NCI-H446 treated with DMSO at 0.1 percent for 48 hours (cell line): ENCODE results near the gene DCAF8L1.
"Not testable (repeated sequence)": the region's sequence is repeated elsewhere in the genome, so short reads cannot be mapped to it uniquely, and the experiment has no call there.

ENCODE experiments used
- DNase-seq: peaks from one replicate; lab custom pipeline; 2025; lab: John Stamatoyannopoulos, UW

Gene DCAF8L1

GRCh38 chrX:27981349-27981748 is at the start of gene DCAF8L1:
TSS of gene DCAF8L1 (minus strand) at chrX:27981449. CDS start at chrX:27981334, 115 bp downstream.
- no peak for DNase-seq

GRCh38 chrX:28022371-28022770 is 41.1 kb upstream of the DCAF8L1 start:
- no peak for DNase-seq

- DNase-seq = no peak
Measured at GRCh38 chrX:28016823-28017222, 35.6 kb upstream of the DCAF8L1 start.

- DNase-seq = no peak
Measured at GRCh38 chrX:28015993-28016392, 34.7 kb upstream of the DCAF8L1 start.

GRCh38 chrX:28010875-28011274 is 29.6 kb upstream of the DCAF8L1 start:
- no peak for DNase-seq

GRCh38 chrX:27998666-27999065 is 17.4 kb upstream of the DCAF8L1 start:
- no peak for DNase-seq

- DNase-seq = no peak
Measured at GRCh38 chrX:27997622-27998021, 16.4 kb upstream of the DCAF8L1 start.

- no peak for DNase-seq
Measured at GRCh38 chrX:27996132-27996531, 14.9 kb upstream of the DCAF8L1 start.

- DNase-seq = no peak
Measured at GRCh38 chrX:27995611-27996010, 14.4 kb upstream of the DCAF8L1 start.

- no peak for DNase-seq
Measured at GRCh38 chrX:27987862-27988646, 6.8 kb upstream of the DCAF8L1 start.

- not testable (repeated sequence) for DNase-seq
Measured at GRCh38 chrX:27976934-27977333, 4.3 kb downstream of the DCAF8L1 start.

GRCh38 chrX:27976284-27976683 is 5.0 kb downstream of the DCAF8L1 start:
- no peak for DNase-seq

- DNase-seq = no peak
Measured at GRCh38 chrX:27968878-27969277, 12.4 kb downstream of the DCAF8L1 start.

- DNase-seq = no peak
Measured at GRCh38 chrX:27968352-27968751, 12.9 kb downstream of the DCAF8L1 start.

- no peak for DNase-seq
Measured at GRCh38 chrX:27966955-27967354, 14.3 kb downstream of the DCAF8L1 start.

- no peak for DNase-seq
Measured at GRCh38 chrX:27966492-27966891, 14.8 kb downstream of the DCAF8L1 start.

- DNase-seq = not testable (repeated sequence)
Measured at GRCh38 chrX:27965348-27965747, 15.9 kb downstream of the DCAF8L1 start.

- DNase-seq = no peak
Measured at GRCh38 chrX:27964432-27964831, 16.8 kb downstream of the DCAF8L1 start.

- not testable (repeated sequence) for DNase-seq
Measured at GRCh38 chrX:27960410-27960809, 20.8 kb downstream of the DCAF8L1 start.

- no peak for DNase-seq
Measured at GRCh38 chrX:27953171-27953570, 28.1 kb downstream of the DCAF8L1 start.

- DNase-seq = no peak
Measured at GRCh38 chrX:27933361-27933760, 47.9 kb downstream of the DCAF8L1 start.
